Measurements from ENCODE around the gene SLC2A11.

Gene SLC2A11

GRCh38 chr22:23833017-23833751 lies 24.5 kb upstream of the SLC2A11 start:
- Histone ChIP-seq H3K4me3 (ENCODE audit: insufficient read depth, low read length, poor library complexity, severe bottlenecking) (no peak overlapping the region), H3F3A (ENCODE audit: insufficient read depth) (peaks cover 29% of the 10 kb centered on the region; the same call in 1 of the 2 replicates), H3K4me2 (ENCODE audit: low read depth, low read length, poor library complexity, severe bottlenecking) (no peak overlapping the region), H4K20me1 (ENCODE audit: low read depth, low read length) (peaks cover 6% of the 10 kb centered on the region; the same call in 1 of the 2 replicates), H3K27ac (ENCODE audit: low read depth, low read length) (no peak overlapping the region), H3K79me2 (ENCODE audit: insufficient read depth, low read length) (peaks cover 36% of the 10 kb centered on the region), H3K36me3 (ENCODE audit: low read length) (0 out of 2 replicates have a peak, but pooled peaks cover 3% of the 10 kb centered on the region), H3K9me3 (ENCODE audit: insufficient read depth, low read length) (no peaks in the 10 kb centered on the region), H3K9me2 (replicated peaks; ENCODE audit: insufficient read depth, low read length) (no peaks in the 10 kb centered on the region), H3K27me3 (ENCODE audit: low read length) (no peaks in the 10 kb centered on the region), H2AFZ (ENCODE audit: low read depth, low read length, severe bottlenecking) (no peak overlapping the region), H3K9ac (ENCODE audit: low read length) (no peak overlapping the region)
- TF ChIP-seq, protein P1, sequence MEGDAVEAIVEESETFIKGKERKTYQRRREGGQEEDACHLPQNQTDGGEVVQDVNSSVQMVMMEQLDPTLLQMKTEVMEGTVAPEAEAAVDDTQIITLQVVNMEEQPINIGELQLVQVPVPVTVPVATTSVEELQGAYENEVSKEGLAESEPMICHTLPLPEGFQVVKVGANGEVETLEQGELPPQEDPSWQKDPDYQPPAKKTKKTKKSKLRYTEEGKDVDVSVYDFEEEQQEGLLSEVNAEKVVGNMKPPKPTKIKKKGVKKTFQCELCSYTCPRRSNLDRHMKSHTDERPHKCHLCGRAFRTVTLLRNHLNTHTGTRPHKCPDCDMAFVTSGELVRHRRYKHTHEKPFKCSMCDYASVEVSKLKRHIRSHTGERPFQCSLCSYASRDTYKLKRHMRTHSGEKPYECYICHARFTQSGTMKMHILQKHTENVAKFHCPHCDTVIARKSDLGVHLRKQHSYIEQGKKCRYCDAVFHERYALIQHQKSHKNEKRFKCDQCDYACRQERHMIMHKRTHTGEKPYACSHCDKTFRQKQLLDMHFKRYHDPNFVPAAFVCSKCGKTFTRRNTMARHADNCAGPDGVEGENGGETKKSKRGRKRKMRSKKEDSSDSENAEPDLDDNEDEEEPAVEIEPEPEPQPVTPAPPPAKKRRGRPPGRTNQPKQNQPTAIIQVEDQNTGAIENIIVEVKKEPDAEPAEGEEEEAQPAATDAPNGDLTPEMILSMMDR (IDR thresholded peaks at IDR 0.05; ENCODE audit: insufficient read depth, low read length, poor library complexity, severe bottlenecking) = no peak
- TF ChIP-seq EZH2phosphoT487 (conservative IDR thresholded peaks at IDR 0.05; ENCODE audit: low read length) = no peak

DNA sequence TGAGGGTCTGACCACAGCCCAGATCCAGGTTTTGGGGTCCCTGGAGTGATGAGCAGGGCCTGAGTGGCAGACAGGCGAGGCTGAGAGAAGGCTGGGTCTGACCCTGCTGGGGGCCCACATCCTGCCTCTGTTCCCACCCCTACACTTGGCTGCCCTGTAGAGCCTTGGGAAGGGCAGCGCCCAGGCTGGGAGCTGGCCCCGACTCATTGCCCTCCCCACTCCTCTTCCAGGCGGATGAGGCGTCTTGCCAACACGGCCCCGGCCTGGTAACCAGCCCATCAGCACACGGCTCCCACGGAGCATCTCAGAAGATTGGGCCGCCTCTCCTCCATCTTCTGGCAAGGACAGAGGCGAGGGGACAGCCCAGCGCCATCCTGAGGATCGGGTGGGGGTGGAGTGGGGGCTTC lies 23.8 kb upstream of the SLC2A11 start:
- Histone ChIP-seq H3K27ac (ENCODE audit: low read depth, low read length) (no peak overlapping the region), H4K20me1 (ENCODE audit: low read depth, low read length) (peaks cover 6% of the 10 kb centered on the region; the same call in 1 of the 2 replicates), H3F3A (ENCODE audit: insufficient read depth) (peaks cover 30% of the 10 kb centered on the region; the same call in 1 of the 2 replicates), H3K9me2 (replicated peaks; ENCODE audit: insufficient read depth, low read length) (no peaks in the 10 kb centered on the region), H3K27me3 (ENCODE audit: low read length) (no peaks in the 10 kb centered on the region), H3K79me2 (ENCODE audit: insufficient read depth, low read length) (peaks cover 29% of the 10 kb centered on the region), H3K9me3 (ENCODE audit: insufficient read depth, low read length) (no peaks in the 10 kb centered on the region), H2AFZ (ENCODE audit: low read depth, low read length, severe bottlenecking) (no peak overlapping the region), H3K4me3 (ENCODE audit: insufficient read depth, low read length, poor library complexity, severe bottlenecking) (no peak overlapping the region), H3K4me2 (ENCODE audit: low read depth, low read length, poor library complexity, severe bottlenecking) (no peak overlapping the region), H3K9ac (ENCODE audit: low read length) (no peak overlapping the region), H3K36me3 (ENCODE audit: low read length) (0 out of 2 replicates have a peak, but pooled peaks cover 3% of the 10 kb centered on the region)
- TF ChIP-seq EZH2phosphoT487 (conservative IDR thresholded peaks at IDR 0.05; ENCODE audit: low read length) = no peak
- TF ChIP-seq, protein P1 (IDR thresholded peaks at IDR 0.05; ENCODE audit: insufficient read depth, low read length, poor library complexity, severe bottlenecking) = no peak

- no peak overlapping the region for H2AFZ ChIP-seq (ENCODE audit: low read depth, low read length, severe bottlenecking)
- peaks cover 6% of the 10 kb centered on the region; the same call in 1 of the 2 replicates for H4K20me1 ChIP-seq (ENCODE audit: low read depth, low read length)
- no peak overlapping the region for H3K27ac ChIP-seq (ENCODE audit: low read depth, low read length)
- H3K9ac ChIP-seq (ENCODE audit: low read length) = no peak overlapping the region
- no peaks in the 10 kb centered on the region for H3K27me3 ChIP-seq (ENCODE audit: low read length)
- TF ChIP-seq EZH2phosphoT487 (conservative IDR thresholded peaks at IDR 0.05; ENCODE audit: low read length) = no peak
- TF ChIP-seq, protein P1 (IDR thresholded peaks at IDR 0.05; ENCODE audit: insufficient read depth, low read length, poor library complexity, severe bottlenecking) = no peak
- no peak overlapping the region for H3K4me3 ChIP-seq (ENCODE audit: insufficient read depth, low read length, poor library complexity, severe bottlenecking)
- H3K79me2 ChIP-seq (ENCODE audit: insufficient read depth, low read length) = peaks cover 25% of the 10 kb centered on the region
- H3F3A ChIP-seq (ENCODE audit: insufficient read depth) = peaks cover 30% of the 10 kb centered on the region; the same call in 1 of the 2 replicates
- no peaks in the 10 kb centered on the region for H3K9me2 ChIP-seq (replicated peaks; ENCODE audit: insufficient read depth, low read length)
- H3K9me3 ChIP-seq (ENCODE audit: insufficient read depth, low read length) = no peaks in the 10 kb centered on the region
- 0 out of 2 replicates have a peak, but pooled peaks cover 3% of the 10 kb centered on the region for H3K36me3 ChIP-seq (ENCODE audit: low read length)
- H3K4me2 ChIP-seq (ENCODE audit: low read depth, low read length, poor library complexity, severe bottlenecking) = no peak overlapping the region
Observed at GRCh38 chr22:23834406-23834792, 23.3 kb upstream of the SLC2A11 start.

Measured in SU-DHL-6 (cell line).